ENCODE measurements around the gene EPB41.

DNA sequence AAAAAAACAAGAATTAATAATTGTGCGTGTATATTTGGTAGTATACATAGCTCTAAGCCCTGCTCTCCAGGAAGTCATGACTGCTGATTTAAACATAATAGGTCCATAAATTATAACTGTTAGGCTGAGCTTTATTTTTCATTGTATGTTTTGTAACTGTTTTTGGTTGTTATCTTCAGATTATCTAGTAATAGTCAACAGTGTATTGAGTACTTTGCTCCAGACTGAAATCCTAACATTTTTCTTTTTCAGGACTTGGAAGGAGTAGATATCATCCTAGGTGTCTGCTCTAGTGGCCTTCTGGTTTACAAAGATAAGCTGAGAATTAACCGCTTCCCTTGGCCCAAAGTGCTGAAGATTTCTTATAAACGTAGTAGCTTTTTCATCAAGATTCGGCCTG lies 118.5 kb downstream of the EPB41 start:
- TF ChIP-seq JUNB (IDR thresholded peaks at IDR 0.05) = no peak
- TF ChIP-seq RCOR1 (IDR thresholded peaks at IDR 0.05; ENCODE audit: low read depth, low read length) = no peak
- TF ChIP-seq PBX3 (IDR thresholded peaks at IDR 0.05) = no peak
- TF ChIP-seq HOXA7 (CRISPR knock-in tag; IDR thresholded peaks at IDR 0.05) = no peak
- no peak for TF ChIP-seq REST (IDR thresholded peaks at IDR 0.05)
- TF ChIP-seq CTCF (IDR thresholded peaks at IDR 0.05) = no peak
- TF ChIP-seq ESRRA (IDR thresholded peaks at IDR 0.05; ENCODE audit: borderline replicate concordance, low read length) = no peak
- no peak for TF ChIP-seq ZFP36 (IDR thresholded peaks at IDR 0.05; ENCODE audit: borderline replicate concordance, partially characterized antibody)
- no peak for TF ChIP-seq POLR2A (IDR thresholded peaks at IDR 0.05; ENCODE audit: low read length)
- TF ChIP-seq ZSCAN20 (CRISPR knock-in tag; IDR thresholded peaks at IDR 0.05) = no peak
- no peak for TF ChIP-seq RFX5 (IDR thresholded peaks at IDR 0.05)
- no peak for TF ChIP-seq SMC3 (IDR thresholded peaks at IDR 0.05)
- no peak for TF ChIP-seq ZC3H11A (IDR thresholded peaks at IDR 0.05)
- TF ChIP-seq MYC (IDR thresholded peaks at IDR 0.05; ENCODE audit: borderline replicate concordance, low read length) = no peak

Data from A549 (cell line).